Activated CD4-positive, alpha-beta T cell treated with anti-CD3 and anti-CD28 coated beads for 4 hours (primary cell): ENCODE measurements around the gene ABCA1.
A peak's percentile ranks its signal among the peaks of the same experiment; 100 is the strongest.

ENCODE experiments used
- DNase-seq, 2 donors: peaks; one replicate each; pipeline ENCODE4 v3.0.0-alpha.2; 2020

ABCA1 gene

DNA sequence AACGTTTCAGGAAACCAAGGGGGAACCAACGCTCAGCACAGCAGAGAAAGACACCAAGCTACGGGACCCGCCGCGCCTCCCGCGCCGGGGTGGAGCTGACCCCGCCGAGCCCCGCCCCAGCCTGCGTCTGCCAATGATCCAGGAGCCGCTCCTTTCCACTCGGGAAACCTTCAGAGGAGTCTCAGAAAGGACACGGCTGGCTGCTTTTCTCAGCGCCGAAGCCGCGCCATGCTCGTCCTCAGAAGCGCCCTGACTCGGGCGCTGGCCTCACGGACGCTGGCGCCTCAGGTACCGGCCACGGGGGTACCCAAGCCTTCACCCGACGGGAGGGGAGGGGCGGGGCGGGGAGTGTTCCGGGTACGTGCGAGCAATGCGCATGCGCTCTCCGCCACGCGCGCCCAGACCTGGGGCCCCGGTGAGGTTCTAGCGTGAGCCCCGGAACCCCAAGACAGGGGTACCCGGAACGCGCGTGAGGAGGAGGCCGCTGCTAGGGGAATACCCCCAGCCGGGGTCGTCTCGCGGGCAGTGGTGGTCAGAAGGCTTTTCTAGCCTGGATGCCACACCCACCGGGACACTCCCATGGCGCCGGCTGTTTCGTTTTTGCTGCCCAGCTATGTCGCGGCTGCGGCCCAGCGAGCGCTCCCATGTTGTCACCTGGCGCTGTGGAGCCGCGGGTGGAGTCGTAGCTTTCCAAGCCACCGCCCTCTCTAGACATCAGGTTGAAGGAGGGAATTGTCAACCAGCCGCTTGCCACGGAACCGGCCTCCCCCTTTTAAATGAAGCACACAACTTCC is 180.2 kb downstream of the ABCA1 start, which contains the start of gene NIPSNAP3A:
NIPSNAP3A (plus strand) TSS at position 119 of the 794 bp plus-strand sequence; CDS start at position 229, 110 bp downstream.
- DNase-seq, result peak; percentile 86 to 88

DNA sequence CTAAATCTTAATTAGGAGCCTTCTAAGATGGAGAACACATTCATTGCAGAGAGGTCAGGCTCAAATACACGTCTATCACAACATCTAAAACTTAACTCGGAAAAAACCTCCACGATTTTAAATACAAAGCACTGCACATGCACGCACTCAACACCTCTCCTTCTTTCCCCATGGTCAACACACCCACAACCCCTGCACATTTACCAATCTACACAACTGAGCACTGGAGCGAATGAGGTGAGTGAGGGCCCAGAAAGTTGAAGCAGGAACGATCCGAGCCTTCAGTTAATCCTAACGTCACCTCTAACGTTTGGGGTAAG is 180.8 kb downstream of the ABCA1 start:
- DNase-seq, result no peak

DNA sequence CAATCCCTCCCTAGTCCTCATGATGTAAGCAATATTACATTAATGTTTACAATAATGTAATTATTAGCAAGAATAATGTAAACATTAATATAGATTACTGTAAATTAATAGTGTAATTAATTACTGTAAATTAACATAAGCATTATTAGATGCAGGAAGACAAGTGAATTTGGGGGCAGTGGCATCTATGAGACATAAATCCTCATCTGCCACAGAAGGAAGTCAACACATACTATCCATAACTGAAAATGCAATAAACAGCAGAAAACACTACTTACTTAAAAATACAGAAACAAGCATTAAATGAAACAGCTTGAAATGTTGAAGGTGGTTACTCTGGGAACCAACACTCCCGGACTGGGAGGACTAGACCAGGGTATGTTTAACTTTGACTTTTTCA is 181.2 kb downstream of the ABCA1 start:
- DNase-seq, result no peak

DNA sequence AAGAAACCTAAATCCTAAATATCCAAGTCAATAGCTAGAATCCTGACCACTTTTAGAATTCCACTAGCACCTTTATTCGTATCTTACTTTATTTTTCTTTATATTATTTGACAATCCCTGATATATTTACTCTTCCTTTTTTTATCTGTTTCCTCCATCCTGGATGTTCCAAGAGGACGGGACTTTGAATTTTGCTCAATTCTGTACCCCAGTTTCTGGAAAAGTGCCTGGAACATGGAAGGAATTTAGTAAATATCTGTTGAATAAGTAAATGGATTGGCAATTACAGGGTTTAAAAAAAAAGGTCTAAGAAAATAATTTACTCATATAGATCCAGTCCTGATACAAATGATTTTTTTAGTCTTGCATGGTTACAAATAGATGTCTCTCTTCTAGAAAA is 181.7 kb downstream of the ABCA1 start:
- no peak for DNase-seq

DNA sequence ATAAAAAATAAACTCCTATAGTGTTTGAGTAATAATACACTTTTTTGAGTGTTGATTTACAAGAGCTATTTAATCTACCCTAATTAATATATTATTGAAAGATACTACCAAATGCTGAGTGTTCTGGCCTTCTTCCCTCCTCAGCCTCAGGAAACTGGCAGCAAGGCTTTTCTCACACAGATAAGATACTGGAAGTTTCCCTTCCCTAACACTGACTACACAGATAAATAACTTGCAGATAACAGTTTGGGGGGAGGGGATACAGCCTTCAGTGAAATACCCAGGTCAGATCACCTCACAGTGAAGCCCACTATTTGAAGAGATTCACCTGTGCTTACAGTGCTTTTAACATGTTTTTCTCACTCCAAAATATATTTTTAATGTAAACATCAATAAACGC is 182.1 kb downstream of the ABCA1 start:
- no peak for DNase-seq

- peak; percentile 3 to 51 for DNase-seq
Measured at GRCh38 chr9:104743376-104743985, 184.5 kb downstream of the ABCA1 start.

DNA sequence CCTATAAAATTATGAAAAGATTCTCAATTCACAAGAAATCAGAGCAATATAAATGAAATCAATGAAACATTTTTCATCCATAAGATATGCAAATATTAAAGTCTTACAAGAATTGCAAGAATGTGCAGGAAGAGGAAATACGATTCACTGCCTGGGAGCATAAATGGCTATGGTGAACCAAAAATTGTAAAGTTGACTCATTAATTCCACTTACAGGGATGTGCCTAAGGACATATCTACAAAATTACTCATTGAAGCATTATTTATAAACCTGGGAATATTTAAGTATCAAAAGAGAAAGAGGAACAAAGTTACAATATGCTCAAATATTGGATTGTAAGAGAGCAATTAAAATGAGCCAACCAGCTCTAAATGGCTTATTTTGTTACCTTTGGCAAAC is 187.3 kb downstream of the ABCA1 start:
- DNase-seq, result no peak

- DNase-seq, result no peak
Measured at GRCh38 chr9:104738452-104738851, 189.5 kb downstream of the ABCA1 start.
